GM08714 (cell line): ENCODE measurements around the gene FYB1.

Experiments
- H3K4me3 ChIP-seq: fragments of 200-500 bp; sonication (Bioruptor generic); 2 replicates; pipeline ENCODE4 v1.5.1; 2014; ENCODE audit warnings: mild to moderate bottlenecking, low read length, inconsistent platforms
- ZNF274 ChIP-seq: IDR thresholded peaks from 2 replicates; pipeline ENCODE4 v1.6.1; 2012; ENCODE audit warnings: mild to moderate bottlenecking, low read depth, low read length

Gene FYB1

DNA sequence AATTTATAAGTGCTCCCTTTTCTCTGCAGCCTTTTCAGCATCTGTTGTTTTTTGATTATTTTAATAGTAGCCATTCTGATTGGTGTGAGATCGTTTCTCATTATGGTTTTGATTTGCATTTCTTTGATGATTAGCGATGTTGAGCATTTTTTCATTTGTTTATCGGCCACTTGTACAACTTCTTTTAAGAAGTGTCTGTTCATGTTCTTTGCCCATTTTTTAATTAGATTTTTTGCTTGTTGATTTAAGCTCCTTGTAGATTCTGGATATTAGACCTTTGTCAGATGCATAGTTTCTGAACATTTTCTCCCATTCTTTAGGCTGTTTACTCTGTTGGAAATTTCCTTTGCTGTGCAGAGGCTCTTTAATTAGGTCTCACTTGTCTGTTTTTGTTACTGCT, 46.3 kb downstream of the FYB1 start:
- no peak overlapping the region for H3K4me3 ChIP-seq
- TF ChIP-seq ZNF274, result no peak

DNA sequence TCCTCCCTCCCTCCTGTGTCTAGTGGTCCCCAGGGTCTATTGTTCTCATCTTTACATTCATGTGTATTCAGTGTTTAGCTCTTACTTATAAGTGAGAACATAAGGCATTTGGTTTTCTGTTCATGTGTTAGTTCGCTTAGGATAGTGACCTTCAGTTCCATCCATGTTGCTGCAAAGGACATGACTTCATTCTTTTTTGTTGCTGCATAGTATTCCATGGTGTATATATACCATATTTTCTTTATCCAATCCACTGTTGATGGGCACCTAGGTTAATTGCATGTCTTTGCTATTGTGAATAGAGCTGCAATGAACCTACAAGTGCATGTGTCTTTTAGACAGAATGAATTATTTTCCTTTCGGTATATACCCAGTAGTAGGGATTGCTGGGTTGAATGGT, 46.8 kb downstream of the FYB1 start:
- no peak for TF ChIP-seq ZNF274
- no peak overlapping the region for H3K4me3 ChIP-seq

DNA sequence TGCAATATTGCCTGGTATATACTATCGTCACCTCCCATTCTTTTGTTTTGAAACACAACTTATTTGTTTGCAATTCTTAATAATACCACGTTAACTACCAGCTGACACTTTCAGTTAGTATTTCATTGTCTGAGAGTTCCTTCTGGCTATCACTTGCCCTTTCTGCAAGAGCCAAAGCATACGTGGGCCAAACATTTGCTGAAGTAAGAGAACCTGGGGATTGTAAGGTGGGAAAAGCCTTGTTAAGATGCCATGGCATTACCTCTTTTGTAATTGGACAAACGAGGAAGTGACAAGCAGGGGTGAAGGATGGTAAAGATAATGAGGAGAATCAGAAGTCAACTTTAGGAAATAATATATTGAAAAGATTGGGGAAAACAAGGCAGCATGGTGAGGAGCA, 47.7 kb downstream of the FYB1 start:
- no peak for TF ChIP-seq ZNF274
- H3K4me3 ChIP-seq, result no peak overlapping the region

DNA sequence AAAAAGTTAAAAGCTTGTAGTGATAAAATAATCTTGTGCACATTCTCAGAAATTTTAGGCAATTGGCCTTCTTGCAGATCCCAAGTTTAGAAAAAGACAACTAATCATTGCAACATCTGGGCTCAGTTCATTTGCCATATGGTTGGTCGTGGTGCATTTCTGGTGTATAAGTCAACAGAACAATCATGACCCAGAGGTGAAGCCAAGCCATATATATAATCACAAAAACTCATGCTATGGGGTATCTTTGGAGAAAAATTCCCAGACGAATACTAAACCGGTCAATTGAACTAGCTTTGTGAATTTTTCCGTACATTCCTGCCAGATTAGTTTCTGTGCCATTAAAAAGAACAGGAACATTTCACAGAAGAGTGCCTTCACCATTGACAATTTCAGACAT, 50.3 kb downstream of the FYB1 start:
- TF ChIP-seq ZNF274, result no peak

DNA sequence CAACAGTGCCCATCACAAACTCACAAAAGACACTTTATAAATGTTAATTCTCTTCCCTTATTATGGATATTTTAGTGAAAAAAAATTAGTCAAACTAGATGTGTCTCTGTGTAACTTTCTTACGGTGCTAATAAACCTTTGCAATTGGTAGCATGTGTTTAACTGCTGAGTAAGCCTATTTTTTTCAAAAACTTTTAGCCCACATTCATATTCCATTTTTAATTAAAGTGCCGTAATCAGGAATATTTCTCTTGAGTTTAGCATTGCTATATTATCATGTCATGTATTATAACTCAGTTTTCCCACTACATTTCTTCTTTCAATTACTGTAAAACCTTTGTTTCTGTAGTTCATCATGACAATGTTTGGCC, 51.4 kb downstream of the FYB1 start:
- TF ChIP-seq ZNF274, result no peak

More for the DNA sequence above, 50.3 kb downstream of the FYB1 start:
- no peak overlapping the region for H3K4me3 ChIP-seq

DNA sequence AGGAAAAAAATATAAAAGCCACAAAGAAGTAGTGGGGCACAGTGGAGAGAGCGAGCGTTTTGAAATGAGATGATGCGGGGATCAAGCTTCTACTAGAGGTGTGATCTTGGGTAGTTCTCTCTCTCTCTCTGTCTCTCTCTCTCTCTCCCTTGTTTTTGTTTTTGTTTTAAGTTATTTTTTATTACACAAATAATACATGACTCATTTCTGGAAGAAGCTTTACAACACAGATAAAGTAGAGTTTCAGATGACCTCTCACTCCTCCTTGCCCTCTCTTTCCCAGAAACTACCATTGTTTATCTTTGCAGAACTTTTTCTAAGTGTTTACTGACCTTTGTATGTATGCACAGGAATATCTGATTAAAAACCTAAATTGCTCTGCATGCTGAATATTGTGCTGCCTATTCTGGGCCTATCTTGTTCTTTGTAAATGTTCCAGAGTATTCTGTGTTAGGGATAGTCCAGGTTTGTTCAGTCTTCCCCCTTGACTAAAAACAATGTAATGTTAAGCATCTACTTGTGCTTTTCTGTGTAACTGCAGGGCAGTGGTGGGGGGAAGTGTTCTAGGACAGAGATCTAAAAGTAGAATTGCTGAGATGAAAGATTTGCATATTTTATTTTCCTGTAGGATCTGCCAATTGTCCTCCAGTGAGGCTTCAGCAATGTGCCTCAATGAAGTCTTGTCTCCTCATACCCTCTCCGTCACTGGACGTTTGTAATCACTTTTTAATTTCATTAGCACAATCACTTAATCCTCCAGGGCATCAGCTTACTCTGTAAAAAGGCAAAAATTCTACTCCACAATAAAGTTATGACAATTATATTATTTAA, 52.0 kb downstream of the FYB1 start:
- no peak for TF ChIP-seq ZNF274
- H3K4me3 ChIP-seq, result no peak overlapping the region

More for the DNA sequence above, 51.4 kb downstream of the FYB1 start:
- no peak overlapping the region for H3K4me3 ChIP-seq

DNA sequence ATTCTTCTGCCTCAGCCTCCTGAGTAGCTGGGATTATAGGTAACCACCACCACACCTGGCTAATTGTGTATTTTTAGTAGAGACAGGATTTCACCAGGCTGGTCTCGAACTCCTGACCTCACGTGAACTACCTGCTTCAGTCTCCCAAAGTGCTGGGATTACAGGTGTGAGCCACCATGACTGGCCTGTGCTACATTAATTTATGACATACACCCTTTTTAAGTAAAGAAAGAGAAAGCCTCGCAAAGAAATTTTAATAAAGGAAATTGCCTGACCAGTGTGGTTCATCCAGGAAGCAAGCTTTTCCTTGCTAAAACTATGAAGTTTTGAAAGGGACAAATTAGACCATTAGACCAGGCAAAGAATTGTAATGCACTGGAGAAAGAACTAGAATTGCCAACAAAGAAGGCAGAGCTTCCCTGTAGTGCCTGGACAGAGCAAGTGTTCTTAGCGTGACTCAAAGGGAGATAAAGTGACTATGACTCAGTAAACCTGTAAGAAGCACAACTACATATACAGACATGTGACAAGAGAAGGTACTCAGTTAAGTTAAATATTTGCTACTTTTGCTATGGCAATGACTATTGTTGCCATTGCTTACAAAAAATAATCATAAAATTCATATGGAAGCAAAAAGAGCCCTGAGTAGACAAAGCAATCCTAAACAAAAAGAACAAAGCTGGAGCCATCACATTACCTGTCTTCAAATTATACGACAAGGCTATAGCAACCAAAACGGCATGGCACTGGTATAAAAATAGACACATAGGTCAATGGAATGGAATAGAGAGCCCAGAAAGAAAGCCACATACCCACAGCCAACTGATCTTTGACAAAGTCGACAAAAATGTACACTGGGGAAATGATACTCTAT, 54.6 kb downstream of the FYB1 start:
- no peak overlapping the region for H3K4me3 ChIP-seq
- no peak for TF ChIP-seq ZNF274

DNA sequence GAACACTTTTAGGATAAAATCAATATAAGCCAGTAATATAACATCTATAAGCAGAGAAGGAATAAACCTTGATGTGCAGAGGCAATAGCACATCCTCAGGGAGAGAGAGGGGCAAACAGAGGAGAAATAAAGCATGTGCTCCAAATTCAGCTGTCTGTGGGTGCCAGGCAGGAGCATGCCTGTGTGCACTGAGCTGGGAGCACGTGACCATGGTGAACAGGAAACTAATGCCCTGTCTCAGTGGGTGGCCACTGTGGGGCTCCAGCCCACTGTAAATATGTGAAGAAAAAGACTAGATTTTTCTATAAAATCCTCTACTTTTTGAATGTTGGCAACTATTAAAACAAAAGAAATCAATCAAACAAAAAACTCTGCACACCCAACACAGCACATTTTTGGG, 55.3 kb downstream of the FYB1 start:
- no peak overlapping the region for H3K4me3 ChIP-seq
- TF ChIP-seq ZNF274, result no peak

DNA sequence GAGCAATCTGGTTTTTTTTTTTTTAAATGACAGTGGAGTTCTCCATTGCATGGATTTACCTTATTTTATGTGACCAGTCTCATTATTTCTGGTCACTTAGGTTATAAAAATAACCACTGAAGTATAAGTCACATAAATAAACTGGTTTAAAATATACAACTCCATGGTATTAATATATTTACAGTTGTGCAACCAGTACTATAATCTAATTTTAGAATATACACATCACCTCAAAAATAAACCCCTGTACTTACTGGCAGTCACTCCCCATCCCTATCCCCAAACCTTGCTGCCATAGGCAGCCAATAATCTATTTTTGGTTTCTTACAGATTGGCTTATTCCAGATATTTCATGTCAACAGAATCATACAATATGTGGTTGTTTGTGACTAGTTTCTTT, 57.8 kb downstream of the FYB1 start:
- no peak overlapping the region for H3K4me3 ChIP-seq
- TF ChIP-seq ZNF274, result no peak

DNA sequence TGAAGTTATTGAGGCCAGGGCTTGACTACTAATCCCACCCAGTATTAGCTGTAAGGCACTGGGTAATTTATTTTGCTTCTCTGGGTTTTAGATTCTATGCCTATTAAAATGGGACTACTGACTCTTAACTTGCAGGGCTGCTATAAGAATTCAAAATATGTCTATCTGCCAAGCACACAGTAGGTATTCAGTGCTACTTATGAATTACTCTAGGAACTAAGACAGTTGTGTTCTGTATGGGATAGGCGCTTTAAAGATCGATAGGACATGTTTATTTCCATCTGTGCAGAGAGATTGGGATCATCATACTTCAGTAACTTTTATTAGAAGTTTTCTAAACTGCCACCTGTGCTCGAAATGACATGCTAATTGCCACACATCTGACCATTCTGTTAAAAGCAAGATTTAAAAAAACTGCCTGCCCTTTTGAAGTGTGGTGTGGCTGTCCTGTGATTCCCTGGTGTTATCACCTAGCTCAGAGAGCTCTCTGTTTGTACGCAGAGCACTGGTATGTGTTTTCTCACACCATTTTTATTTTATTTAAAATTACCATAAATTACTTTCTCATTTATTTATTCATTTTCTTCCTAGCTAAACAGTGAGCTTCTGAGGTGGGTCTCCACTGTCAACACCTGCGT, 58.7 kb downstream of the FYB1 start:
- TF ChIP-seq ZNF274, result no peak
- no peak overlapping the region for H3K4me3 ChIP-seq

DNA sequence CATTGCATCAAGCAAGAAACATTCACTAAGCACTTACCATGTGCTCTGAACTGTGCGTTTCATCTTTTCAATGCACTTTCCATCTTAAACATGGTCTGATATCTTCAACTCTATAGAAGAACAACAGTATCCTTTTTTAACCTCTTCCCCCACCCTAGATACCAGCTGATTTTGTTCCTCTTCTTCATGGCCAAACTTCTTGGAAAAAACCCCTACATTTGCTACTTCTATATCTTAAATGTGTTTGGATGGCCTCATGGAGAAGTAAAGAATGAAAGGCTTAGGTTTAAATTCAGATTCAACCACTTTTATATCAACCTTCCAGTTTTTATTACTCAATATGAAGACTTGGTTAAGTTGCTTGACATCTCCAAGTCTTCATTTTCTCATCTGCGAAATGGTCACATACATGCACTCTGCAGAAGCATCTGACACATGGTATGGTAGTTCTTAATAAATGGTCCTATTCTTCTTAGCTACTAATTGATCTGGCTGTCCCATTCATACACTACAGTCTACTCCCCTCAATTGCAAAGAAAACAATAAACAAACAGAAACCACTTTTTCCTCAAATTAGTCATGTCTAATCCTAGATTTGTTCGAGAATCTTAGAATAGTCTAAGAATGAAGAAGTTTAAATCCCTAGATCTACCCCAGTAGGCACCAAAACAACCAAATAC, 59.4 kb downstream of the FYB1 start:
- no peak for TF ChIP-seq ZNF274
- H3K4me3 ChIP-seq, result no peak overlapping the region

DNA sequence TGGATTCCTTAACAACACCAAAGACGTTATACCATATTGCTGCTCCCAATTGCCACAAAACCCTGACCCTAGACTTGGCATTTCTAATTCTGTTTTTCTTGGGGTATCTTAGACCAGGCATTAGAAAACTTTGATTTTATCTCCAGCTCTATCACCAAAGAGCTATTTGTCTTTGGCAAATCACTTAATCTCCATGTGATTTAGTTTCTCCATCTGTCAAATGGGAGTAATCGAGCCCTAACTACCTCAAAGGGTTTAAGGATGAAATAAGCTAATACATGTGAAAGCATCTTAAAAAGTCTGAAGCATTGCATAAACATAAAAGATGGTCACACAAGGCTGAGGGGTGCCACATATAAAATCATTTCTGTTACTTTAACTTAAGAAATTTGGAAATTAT, 60.6 kb downstream of the FYB1 start:
- H3K4me3 ChIP-seq, result no peak overlapping the region
- no peak for TF ChIP-seq ZNF274

DNA sequence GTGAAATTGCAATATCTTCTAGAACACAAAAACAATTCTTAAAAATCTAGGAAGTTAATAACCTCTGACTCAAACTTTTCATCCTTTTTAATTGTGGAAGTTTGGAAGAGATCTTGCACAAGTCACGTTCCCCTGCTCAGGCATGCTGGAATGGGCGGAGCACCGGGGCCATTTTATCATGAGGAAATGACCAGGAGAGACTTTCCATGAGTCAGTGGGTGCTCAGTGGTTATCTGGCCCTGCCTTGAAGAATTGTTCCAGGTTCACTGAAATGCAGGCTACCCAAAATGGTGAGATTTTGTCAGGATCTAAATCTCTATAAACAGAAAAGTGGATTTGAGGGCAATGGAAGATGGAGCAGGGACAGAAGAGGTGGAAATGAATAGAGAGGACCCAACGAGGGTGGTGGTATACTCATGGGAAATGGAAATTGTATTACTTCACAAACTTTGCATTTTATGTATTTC, 61.2 kb downstream of the FYB1 start:
- TF ChIP-seq ZNF274, result no peak
- no peak overlapping the region for H3K4me3 ChIP-seq

DNA sequence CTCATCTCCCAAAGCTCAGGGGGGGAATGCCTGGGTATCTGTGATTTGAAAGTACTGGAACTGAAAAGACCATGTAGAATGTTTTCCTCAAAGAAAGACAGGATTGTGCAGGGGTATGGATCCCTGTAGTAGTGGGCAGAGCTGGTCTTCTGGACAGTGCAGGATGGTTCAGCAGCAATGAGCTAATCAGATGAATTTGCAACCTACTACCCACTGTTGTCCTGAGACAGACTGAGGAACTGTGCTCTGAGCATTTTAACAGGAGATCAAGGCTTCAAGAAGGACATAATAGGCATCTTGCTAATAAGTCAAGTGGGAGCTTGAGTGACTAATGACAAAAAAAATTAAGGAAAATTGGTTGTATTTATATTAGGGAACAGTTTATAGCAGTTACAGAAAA, 61.7 kb downstream of the FYB1 start:
- TF ChIP-seq ZNF274, result no peak
- H3K4me3 ChIP-seq, result no peak overlapping the region

DNA sequence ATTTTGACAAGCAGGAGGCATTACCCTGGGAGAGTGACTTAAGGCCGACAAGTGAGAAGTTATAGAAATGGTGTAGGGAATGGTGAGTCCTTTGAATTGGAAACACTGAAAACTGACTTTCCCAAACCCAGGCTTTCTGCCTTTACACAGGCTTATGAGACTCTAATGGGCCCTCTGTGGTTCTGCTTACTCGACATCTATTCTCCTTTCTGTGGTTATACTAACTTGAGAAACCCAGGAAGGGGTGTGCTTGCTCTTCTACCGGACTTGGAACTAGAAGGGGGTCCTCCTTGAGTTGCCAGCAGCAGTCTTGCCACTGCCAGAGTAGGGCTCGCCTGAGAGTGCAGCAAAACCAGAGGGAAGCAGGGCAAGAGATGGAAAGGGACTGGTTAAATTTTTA, 63.3 kb downstream of the FYB1 start:
- H3K4me3 ChIP-seq, result no peak overlapping the region
- TF ChIP-seq ZNF274, result no peak
